ENCODE results near the gene ADAMTS17. TPM values are rescaled to one million over a fixed set of nuclear protein-coding genes. Genes with fewer than 3 reads are reported as not detected.

Gene ADAMTS17
- total and polyA plus RNA-seq, 2 experiments from 2014 or later = 3.7 to 4.4 TPM

DNA sequence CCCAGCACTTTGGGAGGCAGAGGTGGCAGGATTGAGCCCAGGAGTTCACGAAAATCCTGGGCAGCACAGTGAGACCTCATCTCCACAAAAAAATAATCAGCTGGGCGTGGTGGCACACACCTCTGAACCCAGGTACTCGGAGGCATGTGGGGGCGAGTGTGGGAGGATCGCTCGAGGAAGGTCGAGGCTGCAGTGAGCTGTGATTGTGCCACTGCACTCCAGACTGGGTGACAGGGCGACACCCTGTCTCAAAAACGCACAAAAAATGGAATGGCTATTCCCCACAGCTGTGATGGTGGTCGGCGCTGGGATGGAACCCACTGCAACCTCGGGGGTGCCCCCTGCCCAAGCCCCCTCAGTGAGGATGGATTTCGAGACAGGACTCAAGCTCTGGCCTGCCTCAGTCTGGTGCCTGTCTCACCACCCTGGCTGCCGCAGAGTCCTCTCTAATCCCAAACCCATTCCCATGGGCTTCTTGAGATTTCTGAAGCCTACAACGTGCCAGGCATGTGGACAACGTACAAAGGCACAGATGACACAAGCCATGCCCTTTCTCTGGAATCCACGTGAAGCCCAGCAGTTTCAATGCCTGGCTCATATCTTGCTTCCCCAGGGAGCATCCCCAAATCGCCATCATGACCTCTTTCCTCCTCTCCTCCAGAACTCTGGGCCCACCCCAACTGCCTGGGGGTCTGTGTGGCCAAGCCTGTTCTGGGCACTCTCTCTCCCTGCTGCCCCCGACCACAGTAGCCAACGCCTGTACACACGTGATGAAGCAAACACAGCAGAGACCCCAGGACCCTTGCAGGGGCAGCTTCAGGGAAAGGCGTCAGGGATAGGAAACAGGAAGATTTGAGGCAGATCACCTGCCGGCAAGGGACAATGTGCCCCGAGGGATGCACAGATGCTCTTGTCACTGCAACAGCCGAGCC is 32.4 kb downstream of the ADAMTS17 start:
- Histone ChIP-seq H4K20me1 (ENCODE audit: insufficient read depth, poor library complexity, severe bottlenecking) (no peaks in the 10 kb centered on the region), H3K4me1 (ENCODE audit: insufficient read depth) (peaks cover 16% of the 10 kb centered on the region), H3K4me2 (no peak overlapping the region), H3K4me3 (no peak overlapping the region), H3K36me3 (replicated peaks; ENCODE audit: insufficient read depth, low read depth) (no peaks in the 10 kb centered on the region), H2AFZ (no peak overlapping the region), H3K9me3 (ENCODE audit: low read depth) (no peaks in the 10 kb centered on the region), H3K27ac (no peak overlapping the region), H3K79me2 (no peaks in the 10 kb centered on the region), H3K9me2 (replicated peaks; ENCODE audit: insufficient read depth) (no peaks in the 10 kb centered on the region), H3K27me3 (no peaks in the 10 kb centered on the region)
- 84% methylated on average over 25 of the region's 25 CpGs for WGBS (ENCODE audit: low lambda C conversion rate, missing lambda C conversion rate)
- DNase-seq (ENCODE audit: low spot score) = no peak
- TF ChIP-seq, protein P1, sequence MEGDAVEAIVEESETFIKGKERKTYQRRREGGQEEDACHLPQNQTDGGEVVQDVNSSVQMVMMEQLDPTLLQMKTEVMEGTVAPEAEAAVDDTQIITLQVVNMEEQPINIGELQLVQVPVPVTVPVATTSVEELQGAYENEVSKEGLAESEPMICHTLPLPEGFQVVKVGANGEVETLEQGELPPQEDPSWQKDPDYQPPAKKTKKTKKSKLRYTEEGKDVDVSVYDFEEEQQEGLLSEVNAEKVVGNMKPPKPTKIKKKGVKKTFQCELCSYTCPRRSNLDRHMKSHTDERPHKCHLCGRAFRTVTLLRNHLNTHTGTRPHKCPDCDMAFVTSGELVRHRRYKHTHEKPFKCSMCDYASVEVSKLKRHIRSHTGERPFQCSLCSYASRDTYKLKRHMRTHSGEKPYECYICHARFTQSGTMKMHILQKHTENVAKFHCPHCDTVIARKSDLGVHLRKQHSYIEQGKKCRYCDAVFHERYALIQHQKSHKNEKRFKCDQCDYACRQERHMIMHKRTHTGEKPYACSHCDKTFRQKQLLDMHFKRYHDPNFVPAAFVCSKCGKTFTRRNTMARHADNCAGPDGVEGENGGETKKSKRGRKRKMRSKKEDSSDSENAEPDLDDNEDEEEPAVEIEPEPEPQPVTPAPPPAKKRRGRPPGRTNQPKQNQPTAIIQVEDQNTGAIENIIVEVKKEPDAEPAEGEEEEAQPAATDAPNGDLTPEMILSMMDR (IDR thresholded peaks at IDR 0.05; ENCODE audit: poor library complexity) = no peak
- no peak for TF ChIP-seq EZH2phosphoT487 (IDR thresholded peaks at IDR 0.05; ENCODE audit: low read depth, severe bottlenecking, unreplicated experiment)
- no peak for TF ChIP-seq EZH2 (IDR thresholded peaks at IDR 0.05; ENCODE audit: borderline replicate concordance)

DNA sequence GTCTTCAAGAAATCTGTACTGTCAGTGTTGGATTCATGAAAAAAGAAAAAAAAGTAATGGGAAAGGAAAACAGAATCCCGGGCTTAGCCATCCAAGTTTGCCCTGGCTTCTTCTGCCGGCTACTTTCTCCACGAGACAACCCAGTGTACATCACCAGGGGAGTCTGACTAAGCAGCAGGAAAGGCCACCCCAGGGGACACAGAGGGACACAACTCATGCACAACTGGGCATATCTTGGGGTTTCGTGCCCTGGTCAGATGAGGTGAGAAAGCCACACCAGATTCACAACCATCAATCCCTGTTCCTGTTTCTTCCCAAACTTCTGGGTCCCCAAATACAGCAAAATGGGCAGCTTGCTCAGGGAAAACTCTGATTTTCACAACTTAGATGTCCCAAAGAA is 33.2 kb downstream of the ADAMTS17 start:
- Histone ChIP-seq H3K79me2 (no peaks in the 10 kb centered on the region), H3K4me3 (no peak overlapping the region), H3K4me2 (peak overlapping the region; percentile 42), H3K27ac (no peak overlapping the region), H4K20me1 (ENCODE audit: insufficient read depth, poor library complexity, severe bottlenecking) (no peaks in the 10 kb centered on the region), H3K9me3 (ENCODE audit: low read depth) (no peaks in the 10 kb centered on the region), H2AFZ (no peak overlapping the region), H3K4me1 (ENCODE audit: insufficient read depth) (peaks cover 16% of the 10 kb centered on the region), H3K36me3 (replicated peaks; ENCODE audit: insufficient read depth, low read depth) (no peaks in the 10 kb centered on the region), H3K27me3 (no peaks in the 10 kb centered on the region), H3K9me2 (replicated peaks; ENCODE audit: insufficient read depth) (no peaks in the 10 kb centered on the region)
- WGBS (ENCODE audit: low lambda C conversion rate, missing lambda C conversion rate) = 82% methylated on average over 4 of the region's 4 CpGs
- no peak for DNase-seq (ENCODE audit: low spot score)
- TF ChIP-seq, protein P1 (IDR thresholded peaks at IDR 0.05; ENCODE audit: poor library complexity) = no peak
- TF ChIP-seq EZH2phosphoT487 (IDR thresholded peaks at IDR 0.05; ENCODE audit: low read depth, severe bottlenecking, unreplicated experiment) (no peak), EZH2 (IDR thresholded peaks at IDR 0.05; ENCODE audit: borderline replicate concordance) (no peak)

GRCh38 chr15:100308213-100308600 is 33.6 kb downstream of the ADAMTS17 start:
- no peak for DNase-seq (ENCODE audit: low spot score)
- 46% methylated on average over 7 of the region's 7 CpGs for WGBS (ENCODE audit: low lambda C conversion rate, missing lambda C conversion rate)
- H2AFZ ChIP-seq = no peak overlapping the region

More at GRCh38 chr15:100308213-100308600, 33.6 kb downstream of the ADAMTS17 start:
- no peak for TF ChIP-seq EZH2phosphoT487 (IDR thresholded peaks at IDR 0.05; ENCODE audit: low read depth, severe bottlenecking, unreplicated experiment)
- no peak for TF ChIP-seq EZH2 (IDR thresholded peaks at IDR 0.05; ENCODE audit: borderline replicate concordance)
- TF ChIP-seq, protein P1 (IDR thresholded peaks at IDR 0.05; ENCODE audit: poor library complexity) = no peak
- no peaks in the 10 kb centered on the region for H3K27me3 ChIP-seq
- H3K4me1 ChIP-seq (ENCODE audit: insufficient read depth) = peaks cover 16% of the 10 kb centered on the region
- no peaks in the 10 kb centered on the region for H3K79me2 ChIP-seq
- peak overlapping the region; percentile 42 for H3K4me2 ChIP-seq
- no peaks in the 10 kb centered on the region for H4K20me1 ChIP-seq (ENCODE audit: insufficient read depth, poor library complexity, severe bottlenecking)
- no peaks in the 10 kb centered on the region for H3K36me3 ChIP-seq (replicated peaks; ENCODE audit: insufficient read depth, low read depth)
- peak overlapping the region; percentile 14 for H3K27ac ChIP-seq
- H3K9me3 ChIP-seq (ENCODE audit: low read depth) = no peaks in the 10 kb centered on the region
- H3K9me2 ChIP-seq (replicated peaks; ENCODE audit: insufficient read depth) = no peaks in the 10 kb centered on the region
- no peak overlapping the region for H3K4me3 ChIP-seq

Data from hepatocyte (in vitro differentiated cells).